NCI-H345 treated with DMSO at 0.1 percent for 48 hours (cell line): ENCODE results near the gene DMRT3.
A peak's percentile ranks its signal among the peaks of the same experiment; 100 is the strongest.

Source experiments
- DNase-seq: peaks from one replicate; lab custom pipeline; 2025; ENCODE audit not compliant: unreplicated experiment; lab: John Stamatoyannopoulos, UW

The DMRT3 gene, protein sequence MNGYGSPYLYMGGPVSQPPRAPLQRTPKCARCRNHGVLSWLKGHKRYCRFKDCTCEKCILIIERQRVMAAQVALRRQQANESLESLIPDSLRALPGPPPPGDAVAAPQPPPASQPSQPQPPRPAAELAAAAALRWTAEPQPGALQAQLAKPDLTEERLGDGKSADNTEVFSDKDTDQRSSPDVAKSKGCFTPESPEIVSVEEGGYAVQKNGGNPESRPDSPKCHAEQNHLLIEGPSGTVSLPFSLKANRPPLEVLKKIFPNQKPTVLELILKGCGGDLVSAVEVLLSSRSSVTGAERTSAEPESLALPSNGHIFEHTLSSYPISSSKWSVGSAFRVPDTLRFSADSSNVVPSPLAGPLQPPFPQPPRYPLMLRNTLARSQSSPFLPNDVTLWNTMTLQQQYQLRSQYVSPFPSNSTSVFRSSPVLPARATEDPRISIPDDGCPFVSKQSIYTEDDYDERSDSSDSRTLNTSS

DNA sequence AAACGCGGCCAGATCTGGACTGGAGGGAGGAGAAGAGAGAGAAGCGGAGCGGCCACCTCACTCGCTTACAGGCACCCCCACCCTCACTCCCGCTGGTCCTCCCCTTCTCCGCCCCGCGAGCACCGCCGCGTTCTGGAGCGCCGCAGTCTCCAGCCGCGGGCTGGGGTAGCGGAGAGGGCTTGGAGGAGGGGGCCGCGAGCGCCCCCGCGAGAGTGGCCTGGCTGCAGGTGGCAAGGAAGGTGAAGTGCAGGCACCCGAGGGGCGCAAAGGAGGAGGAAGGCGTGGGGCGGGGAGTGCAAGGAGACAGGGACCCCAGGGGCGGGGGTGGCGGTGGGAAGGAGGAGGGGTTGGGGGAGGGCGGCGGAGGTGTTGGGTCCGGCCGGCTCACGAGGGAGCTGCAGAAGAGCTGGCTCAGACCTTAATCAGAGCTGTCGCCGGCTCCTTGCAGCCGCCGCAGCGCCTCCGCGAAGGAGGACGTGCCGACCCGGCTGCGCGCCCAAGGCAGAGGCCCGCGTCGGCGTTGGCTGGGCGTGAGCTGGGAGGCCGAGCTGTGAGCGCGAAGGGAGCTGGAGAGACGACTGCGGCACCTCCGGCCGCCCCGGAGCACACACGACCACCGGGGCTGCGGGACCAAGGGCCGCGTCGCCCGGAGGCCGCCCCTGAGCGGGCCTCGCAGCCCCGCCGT is at the start of gene DMRT3:
TSS of gene DMRT3 (plus strand) at position 398 of the 685 bp plus-strand sequence. CDS start 347 bp downstream, outside the sequence.
- no peak for DNase-seq

DNA sequence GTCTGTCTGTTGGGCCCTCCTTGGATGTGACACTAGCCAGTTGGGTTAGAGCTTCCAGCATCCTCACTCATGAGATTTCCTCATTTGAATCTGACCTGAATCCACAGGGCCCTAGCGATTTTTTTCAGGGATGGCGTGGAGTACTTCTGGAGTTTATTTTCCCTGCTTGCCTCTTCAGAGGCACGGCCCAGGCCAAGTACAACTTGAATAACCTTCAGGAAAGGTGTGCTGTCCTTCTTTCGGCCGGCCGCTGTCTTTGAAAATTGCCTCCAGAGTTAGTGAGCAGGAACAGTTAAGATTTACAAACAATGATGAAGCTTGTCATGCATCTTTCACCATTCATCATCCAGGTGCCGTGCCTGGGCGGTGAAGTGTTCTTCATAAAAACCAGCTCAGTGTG is 49.5 kb upstream of the DMRT3 start:
- DNase-seq = no peak

DNA sequence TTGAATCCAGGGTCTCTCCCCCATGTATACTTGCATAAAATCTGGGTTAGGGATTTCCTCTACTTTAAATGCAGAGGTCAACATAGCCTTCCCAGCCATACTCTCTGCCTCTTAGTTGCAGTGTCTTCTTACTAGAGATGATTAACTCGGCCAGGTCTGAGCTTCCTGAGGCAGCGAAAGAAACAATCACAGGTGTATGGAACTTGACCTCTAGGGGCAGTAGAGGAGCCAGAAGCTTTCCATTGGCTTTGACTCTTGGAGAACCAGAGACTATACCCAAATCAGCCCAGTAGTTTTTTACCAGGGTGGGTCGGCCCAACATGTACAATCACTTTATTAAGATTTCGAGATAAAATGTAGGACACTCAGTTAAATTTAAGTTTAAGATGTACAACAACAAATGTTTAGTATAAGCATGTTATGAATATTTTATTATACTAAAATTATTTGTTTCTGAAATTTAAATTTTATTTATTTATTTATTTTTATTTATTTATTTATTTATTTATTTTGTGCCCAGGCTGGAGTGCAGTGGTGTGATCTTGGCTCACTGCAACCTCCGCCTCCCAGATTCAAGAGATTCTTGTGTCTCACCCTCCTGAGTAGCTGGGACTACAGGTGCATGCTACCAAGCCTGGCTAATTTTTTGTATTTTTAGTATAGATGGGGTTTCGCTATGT is 48.0 kb upstream of the DMRT3 start:
- DNase-seq = no peak

- DNase-seq = no peak
Measured at GRCh38 chr9:929719-930118, 46.7 kb upstream of the DMRT3 start.

- DNase-seq = no peak
Measured at GRCh38 chr9:933356-933755, 43.1 kb upstream of the DMRT3 start.

GRCh38 chr9:935348-935965 is 41.0 kb upstream of the DMRT3 start:
- DNase-seq = peak; percentile 81

GRCh38 chr9:942805-943580 is 33.5 kb upstream of the DMRT3 start:
- DNase-seq = peak; percentile 15

DNA sequence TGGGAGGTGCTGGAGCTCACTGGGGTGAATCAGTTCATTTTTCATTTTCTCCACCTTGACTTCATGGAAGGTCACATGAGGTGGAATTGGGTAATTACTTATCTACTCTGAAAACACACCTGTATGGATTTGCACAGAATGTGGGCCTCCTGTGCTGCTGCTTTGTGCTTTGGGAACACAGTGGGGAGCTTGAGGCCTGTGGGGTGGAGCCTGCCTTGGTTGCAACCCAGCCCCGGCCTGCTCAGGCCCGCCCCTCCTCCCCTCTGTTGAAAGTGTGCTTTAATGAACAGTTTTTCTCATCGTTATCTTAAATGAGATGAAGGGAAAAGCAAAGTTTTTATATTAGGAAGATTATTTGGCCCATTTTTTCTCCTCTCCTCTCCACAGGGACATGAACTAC is 28.5 kb upstream of the DMRT3 start:
- no peak for DNase-seq

GRCh38 chr9:948497-948896 is 28.0 kb upstream of the DMRT3 start:
- DNase-seq = no peak

- DNase-seq = no peak
Measured at GRCh38 chr9:950139-950538, 26.3 kb upstream of the DMRT3 start.

GRCh38 chr9:952546-952945 is 23.9 kb upstream of the DMRT3 start:
- DNase-seq = no peak

DNA sequence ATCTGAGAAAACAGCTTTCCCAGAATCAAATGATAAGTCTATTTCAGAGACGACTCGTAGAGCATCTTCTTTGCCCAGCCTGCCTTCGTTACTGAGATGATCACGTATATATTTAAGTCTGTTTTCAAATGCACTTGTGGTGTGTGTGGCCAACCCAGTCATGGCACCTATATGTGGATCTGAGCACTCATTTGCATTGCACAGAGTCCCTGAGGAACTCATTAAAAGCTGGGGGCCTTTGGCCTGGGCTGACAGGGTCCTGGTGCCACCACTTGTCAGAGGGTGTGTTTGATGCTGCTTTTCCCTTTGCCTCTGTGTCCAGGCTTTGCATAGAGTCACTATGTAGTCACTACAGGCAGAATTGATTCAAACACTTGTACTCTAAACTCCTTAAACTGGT is 17.4 kb upstream of the DMRT3 start:
- DNase-seq = no peak

DNA sequence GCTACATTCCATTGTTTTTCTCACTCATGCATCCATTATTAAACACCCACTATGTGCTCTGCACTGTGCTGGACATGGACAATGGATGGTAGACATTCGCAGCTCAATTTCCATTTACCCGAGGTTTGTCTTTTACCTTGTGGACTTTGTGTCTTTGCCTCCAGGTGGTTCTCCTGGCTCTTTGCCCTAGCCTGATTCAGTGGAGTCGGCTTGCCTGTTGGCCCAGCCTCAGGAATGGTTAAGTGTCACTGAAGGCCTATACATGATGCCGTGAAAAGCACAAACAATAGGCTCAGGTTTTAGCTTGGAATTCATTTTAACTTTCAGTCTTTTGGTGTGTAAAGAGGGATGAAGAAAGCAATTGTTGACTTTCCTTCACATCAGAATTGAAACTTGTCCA is 16.5 kb upstream of the DMRT3 start:
- DNase-seq = no peak

DNA sequence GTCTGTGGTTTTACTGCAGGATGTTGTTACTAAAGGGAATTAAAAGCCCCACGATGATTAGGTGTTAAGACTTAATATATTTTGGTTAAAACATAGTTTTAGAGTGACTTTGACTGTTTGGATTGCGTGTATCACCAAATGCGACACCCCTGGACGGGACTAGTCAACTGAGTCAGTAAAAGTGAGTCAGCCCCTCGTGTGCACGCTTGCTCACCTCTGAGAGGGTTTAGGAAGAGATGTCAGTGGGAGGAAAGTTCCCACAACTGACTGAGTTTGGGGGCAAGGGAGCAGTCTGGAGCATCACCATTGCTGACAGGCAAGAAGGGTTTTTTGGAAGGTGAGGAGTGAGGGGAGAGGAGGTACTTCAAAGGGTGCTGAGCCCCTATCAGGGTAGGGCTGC is 14.4 kb upstream of the DMRT3 start:
- DNase-seq = no peak

DNA sequence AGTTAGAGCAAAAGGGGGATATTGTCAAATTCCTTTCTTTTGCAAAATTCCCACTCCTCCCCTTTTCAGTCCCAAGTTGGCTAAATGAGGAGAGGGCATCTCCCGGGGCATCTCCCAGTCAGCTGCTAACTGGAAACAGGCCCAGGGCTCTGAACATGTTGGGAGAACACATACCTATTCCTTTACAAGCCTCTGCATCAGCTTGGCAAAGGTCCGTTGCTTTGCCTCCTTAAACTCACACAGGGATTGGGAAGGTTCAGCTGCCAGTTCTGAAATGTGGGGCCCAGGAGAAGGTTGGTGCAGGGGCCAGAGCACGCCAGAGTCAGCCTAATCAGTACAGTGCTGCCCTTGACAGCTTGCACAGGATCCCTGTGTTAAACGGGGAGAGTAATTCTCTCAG is 11.0 kb upstream of the DMRT3 start:
- no peak for DNase-seq

- DNase-seq = no peak
Measured at GRCh38 chr9:966870-967269, 9.6 kb upstream of the DMRT3 start.

DNA sequence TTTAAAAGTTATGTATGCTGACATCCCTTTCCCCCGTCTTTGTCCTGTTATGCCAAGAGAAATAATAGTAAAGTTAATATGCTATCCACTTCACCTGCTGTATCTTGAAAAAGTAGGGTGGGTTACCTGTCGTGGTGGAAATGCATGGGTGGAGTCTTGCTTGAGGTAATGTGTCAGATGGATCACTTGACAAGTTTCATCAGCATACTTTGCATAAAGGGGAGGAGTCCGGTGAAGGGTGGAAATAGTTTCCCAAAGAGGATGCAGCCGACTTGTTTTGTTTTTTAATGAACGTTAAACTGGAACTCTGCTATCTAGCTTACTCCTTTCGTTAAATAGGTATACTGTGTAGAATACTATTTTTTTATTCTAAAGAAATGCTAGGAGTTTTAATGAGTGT is 9.0 kb upstream of the DMRT3 start:
- no peak for DNase-seq

- DNase-seq = no peak
Measured at GRCh38 chr9:967903-968641, 8.4 kb upstream of the DMRT3 start.

- DNase-seq = no peak
Measured at GRCh38 chr9:969310-970150, 6.9 kb upstream of the DMRT3 start.
